Left colon (tissue), 2 donors: Measurements from ENCODE around the gene CDCA4. TPM values are rescaled to one million over a fixed set of nuclear protein-coding genes. Genes with fewer than 3 reads are reported as not detected.

Experiments
- ATAC-seq: fragments of 200-7000 bp; cut with Tn5 transposase; one replicate; pipeline ENCODE4 v1.9.1; 2020; ENCODE audit warnings: mild to moderate bottlenecking, moderate library complexity
- DNase-seq, 2 donors: peaks; one replicate each; pipeline ENCODE4 v3.0.0-alpha.2; 2020
- intact Hi-C, 2 donors: fragments of 100-400 bp; cut with DNase I in 1 of 2; cut with micrococcal nuclease in 1 of 2; formaldehyde crosslinking; loops; one replicate each; pipeline versions ENCODE4 v1.11.2 to v1.14.0; 2022; cut with DNase I, micrococcal nuclease
- total RNA-seq, 2 donors: library from RNA; stranded (reverse); fragmentation: NEBNext Ultra II Directional; extraction: Animal tissue kit (Norgen Biotek cat#: 25700); gene quantifications; one replicate each; pipeline ENCODE4 v1.2.1, GENCODE V29; 2021
- donor health status: DM: no; HTN: no; CAD: no.
- donor health status: DM: yes; HTN: yes; CAD: no.

The CDCA4 gene
- total RNA-seq, 2 donors from 2014 or later = 5.2 to 6.5 TPM

- DNase-seq = no peak
- no peak for ATAC-seq
- intact Hi-C loops = no loop called here
These were observed 38.4 kb upstream of the CDCA4 start for GRCh38 chr14:105059035-105059924.

GRCh38 chr14:105058521-105059034 is 37.7 kb upstream of the CDCA4 start:
- no peak for ATAC-seq
- intact Hi-C loops = no loop called here
- DNase-seq = no peak

GRCh38 chr14:105056303-105056831 is 35.5 kb upstream of the CDCA4 start:
- intact Hi-C loops = no loop called here
- DNase-seq (no peak), ATAC-seq (no peak)

- no peak for DNase-seq
- intact Hi-C loops = no loop called here
- ATAC-seq = no peak
These were observed 34.9 kb upstream of the CDCA4 start for GRCh38 chr14:105055736-105056302.

- ATAC-seq = no peak
- intact Hi-C loops = no loop called here
- DNase-seq = no peak
These were observed 34.5 kb upstream of the CDCA4 start for GRCh38 chr14:105055334-105055733.

- DNase-seq (no peak), ATAC-seq (no peak)
- intact Hi-C loops = no loop called here
These were observed 33.1 kb upstream of the CDCA4 start for GRCh38 chr14:105053996-105054395.

GRCh38 chr14:105053421-105053820 is 32.5 kb upstream of the CDCA4 start:
- DNase-seq (no peak), ATAC-seq (no peak)
- intact Hi-C loops = no loop called here

- no peak for ATAC-seq
- intact Hi-C loops = no loop called here
These were observed 31.2 kb upstream of the CDCA4 start for GRCh38 chr14:105052110-105052458.

GRCh38 chr14:105051182-105052109 is 30.6 kb upstream of the CDCA4 start:
- ATAC-seq = no peak
- no peak for DNase-seq
- intact Hi-C loops = no loop called here

More at GRCh38 chr14:105052110-105052458, 31.2 kb upstream of the CDCA4 start:
- DNase-seq = no peak

GRCh38 chr14:105050551-105050897 is 29.6 kb upstream of the CDCA4 start:
- DNase-seq (peak; percentile 81 to 90), ATAC-seq (peak; percentile 81)
- intact Hi-C loops = no loop called here

GRCh38 chr14:105049753-105050550 is 29.1 kb upstream of the CDCA4 start:
- ATAC-seq (no peak), DNase-seq (no peak)
- intact Hi-C loops = loop anchor here in 1 of 2 donors (10.0 kb wide), 1 partner anchor 155 kb away; no protein-coding TSS in a partner anchor

GRCh38 chr14:105047283-105048016 is 26.6 kb upstream of the CDCA4 start:
- ATAC-seq (no peak), DNase-seq (no peak)
- intact Hi-C loops = loop anchor here in 1 of 2 donors (10.0 kb wide), 1 partner anchor 153 kb away; no protein-coding TSS in a partner anchor

GRCh38 chr14:105046891-105047282 is 26.0 kb upstream of the CDCA4 start:
- intact Hi-C loops = loop anchor here in 1 of 2 donors (10.0 kb wide), 1 partner anchor 152 kb away; no protein-coding TSS in a partner anchor
- no peak for DNase-seq

GRCh38 chr14:105045710-105046326 is 24.9 kb upstream of the CDCA4 start:
- intact Hi-C loops = loop anchor here in 1 of 2 donors (2.0 to 10.0 kb wide), 2 partner anchors 69 to 151 kb away; no protein-coding TSS in a partner anchor
- DNase-seq (peak; percentile 75 to 95), ATAC-seq (peak; percentile 90)

More at GRCh38 chr14:105046891-105047282, 26.0 kb upstream of the CDCA4 start:
- ATAC-seq = no peak

- ATAC-seq = no peak
- intact Hi-C loops = loop anchor here (2.0 to 10.0 kb wide), 3 partner anchors 66 to 149 kb away; partner anchors contain the start of gene AHNAK2 (in 1 of the 2)
These were observed 22.8 kb upstream of the CDCA4 start for GRCh38 chr14:105043641-105044040.

GRCh38 chr14:105042813-105043212 is 21.9 kb upstream of the CDCA4 start:
- intact Hi-C loops = loop anchor here (5.0 to 10.0 kb wide), 2 partner anchors 66 to 148 kb away; partner anchors contain the start of gene AHNAK2 (in 1 of the 2)
- DNase-seq = no peak
- ATAC-seq = no peak

More at GRCh38 chr14:105043641-105044040, 22.8 kb upstream of the CDCA4 start:
- DNase-seq = no peak
